A673 (cell line): ENCODE measurements around the gene SP5.
"Not testable (repeated sequence)": the region's sequence is repeated elsewhere in the genome, so short reads cannot be mapped to it uniquely, and the experiment has no call there.

ENCODE experiments used
- CTCF ChIP-seq: fragments of 300-800, 200-600 bp; sonication (generic); conservative IDR thresholded peaks from 2 replicates; pipeline ENCODE4 v1.5.1; 2017; ENCODE audit warnings: low read depth, mild to moderate bottlenecking, antibody characterized with exemption, low read length, moderate library complexity, mixed read lengths
- EZH2 ChIP-seq: fragments of 200-600 bp; sonication (generic); IDR thresholded peaks from 2 replicates; pipeline ENCODE4 v1.6.1; 2017; ENCODE audit warnings: borderline replicate concordance, low read depth, mild to moderate bottlenecking, mixed read lengths, antibody characterized with exemption, low read length; ENCODE audit not compliant: poor library complexity, severe bottlenecking

GRCh38 chr2:170674282-170674681, 40.9 kb upstream of the SP5 start:
- TF ChIP-seq CTCF, EZH2: not testable (repeated sequence)
